PC-3 (cell line): ENCODE data around the gene PILRA. TPM values are rescaled to one million over a fixed set of nuclear protein-coding genes. Genes with fewer than 3 reads are reported as not detected.

Experiments used
- ATAC-seq: fragments of 200-7000 bp; cut with Tn5 transposase; 2 replicates; pipeline ENCODE4 v1.9.1; 2020; ENCODE audit warnings: mild to moderate bottlenecking, moderate library complexity
- BruUV-seq: library from RNA; stranded (reverse); fragments of 400-500 nt; replicated peaks from 2 replicates; lab custom pipeline; 2021; lab: Mats Ljungman, UMichigan
- CTCF ChIA-PET: fragments of 300-600 bp; sonication (Branson Sonifier 250); formaldehyde crosslinking; loops from one replicate; lab custom pipeline; 2022; ENCODE audit warnings: antibody characterized with exemption; lab: Charles Lee
- POLR2A ChIA-PET: fragments of 300-600 bp; sonication (Branson Sonifier 250); formaldehyde crosslinking; loops from one replicate; lab custom pipeline; 2022; ENCODE audit warnings: antibody characterized with exemption; ENCODE audit not compliant: unreplicated experiment; lab: Charles Lee
- DNase-seq: peaks from one replicate; pipeline ENCODE4 v3.0.0-alpha.2; 2015
- H2AFZ ChIP-seq: fragments of 300-600 bp; sonication (generic); 2 replicates; pipeline ENCODE4 v1.6.0; 2016; ENCODE audit warnings: antibody characterized with exemption, low read length
- H3F3A ChIP-seq: fragments of 300-600 bp; sonication (generic); one replicate; pipeline ENCODE4 v1.6.0; 2017; ENCODE audit warnings: antibody characterized with exemption, low read length, control low read depth, mild to moderate bottlenecking; ENCODE audit not compliant: unreplicated experiment
- H3K27ac ChIP-seq: fragments of 300-600 bp; sonication (generic); 2 replicates; pipeline ENCODE4 v1.5.1; 2016; ENCODE audit warnings: mild to moderate bottlenecking, low read length
- H3K27me3 ChIP-seq: fragments of 300-600 bp; sonication (generic); 2 replicates; pipeline ENCODE4 v1.6.1; 2016; ENCODE audit warnings: low read length, mixed read lengths
- H3K36me3 ChIP-seq: fragments of 300-600 bp; sonication (generic); 2 replicates; pipeline ENCODE4 v1.6.1; 2016; ENCODE audit warnings: low read depth, mixed run types, low read length, mixed read lengths
- H3K4me1 ChIP-seq: fragments of 300-600 bp; sonication (generic); 2 replicates; pipeline ENCODE4 v1.5.1; 2016; ENCODE audit warnings: low read length; ENCODE audit not compliant: insufficient read depth
- H3K4me2 ChIP-seq: fragments of 300-600 bp; sonication (generic); 2 replicates; pipeline ENCODE4 v1.6.0; 2016; ENCODE audit warnings: low read length
- H3K4me3 ChIP-seq: fragments of 300-600 bp; sonication (generic); 2 replicates; pipeline ENCODE4 v1.5.1; 2016; ENCODE audit warnings: mild to moderate bottlenecking, low read length, mixed read lengths
- H3K79me2 ChIP-seq: fragments of 300-600 bp; sonication (generic); 2 replicates; pipeline ENCODE4 v1.6.1; 2017; ENCODE audit warnings: low read length, mixed read lengths
- H3K9ac ChIP-seq: fragments of 300-600 bp; sonication (generic); 2 replicates; pipeline ENCODE4 v1.6.0; 2016; ENCODE audit warnings: mild to moderate bottlenecking, low read length
- H3K9me2 ChIP-seq: fragments of 300-600 bp; sonication (generic); replicated peaks from 2 replicates; pipeline ENCODE4 v1.6.1; 2016; ENCODE audit warnings: mixed run types, low read length, mixed read lengths
- H3K9me3 ChIP-seq: fragments of 300-600 bp; sonication (generic); 2 replicates; pipeline ENCODE4 v1.6.1; 2016; ENCODE audit warnings: low read length, mixed read lengths
- H4K20me1 ChIP-seq: fragments of 300-600 bp; sonication (generic); 2 replicates; pipeline ENCODE4 v1.6.1; 2016; ENCODE audit warnings: low read length, mixed read lengths
- EZH2 ChIP-seq: fragments of 300-600 bp; sonication (generic); IDR thresholded peaks from one replicate; pipeline ENCODE4 v1.6.1; 2017; ENCODE audit warnings: antibody characterized with exemption, mild to moderate bottlenecking, low read length; ENCODE audit not compliant: unreplicated experiment
- EZH2phosphoT487 ChIP-seq: fragments of 300-600 bp; sonication (generic); IDR thresholded peaks from 2 replicates; pipeline ENCODE4 v1.6.1; 2018; ENCODE audit warnings: mild to moderate bottlenecking, antibody characterized with exemption, low read length, borderline replicate concordance
- intact Hi-C: fragments of 100-400 bp; cut with micrococcal nuclease; formaldehyde crosslinking; loops from 2 replicates; pipeline ENCODE4 v1.9.0; 2023
- total RNA-seq: library from RNA; depleted of rRNA; stranded (reverse); fragments of >200 nt; gene quantifications from 2 replicates; pipeline ENCODE4 v1.2.3, GENCODE V29; 2014
- TF ChIP-seq, protein P1 (sequence below): fragments of 300-600 bp; sonication (generic); conservative IDR thresholded peaks from 2 replicates; pipeline ENCODE4 v1.5.1; 2017; ENCODE audit warnings: antibody characterized with exemption, low read depth, mild to moderate bottlenecking, low read length

Gene PILRA
- total RNA-seq, 1 experiment from 2014 or later, result 1.9 TPM

DNA sequence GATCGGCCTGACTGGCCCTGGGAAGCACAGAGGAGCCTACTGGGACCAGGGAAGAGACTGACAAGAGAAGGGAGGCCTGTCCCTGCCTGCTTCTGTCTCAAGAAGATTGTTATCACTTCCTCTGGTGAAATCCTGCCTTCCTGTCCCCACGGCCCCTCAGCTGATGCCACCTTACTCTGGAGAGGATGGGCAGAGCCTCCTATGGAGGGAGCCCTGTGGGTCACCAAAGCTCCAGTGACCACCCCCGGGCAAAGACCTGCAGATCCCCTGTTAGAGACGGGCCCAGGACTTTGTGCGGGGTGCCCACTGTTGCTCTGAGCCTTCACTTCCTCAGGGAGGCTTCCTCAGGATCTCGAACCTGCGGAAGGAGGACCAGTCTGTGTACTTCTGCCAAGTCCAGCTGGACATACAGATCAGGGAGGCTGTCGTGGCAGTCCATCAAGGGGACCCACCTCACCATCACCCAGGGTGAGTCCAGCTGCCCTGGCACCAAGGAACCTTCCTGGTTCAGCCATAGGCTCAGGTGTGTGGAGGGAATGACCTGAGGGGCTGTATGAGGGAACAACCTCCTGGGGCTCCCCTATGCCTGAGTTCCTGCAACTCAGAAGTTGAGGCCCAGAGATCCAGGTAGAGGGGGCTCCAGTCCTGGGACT lies 16.7 kb upstream of the PILRA start:
- Histone ChIP-seq H3K36me3 (peaks cover 28% of the 10 kb centered on the region), H3K27me3 (no peaks in the 10 kb centered on the region), H4K20me1 (no peaks in the 10 kb centered on the region), H3K4me3 (no peak overlapping the region), H3K4me1 (no peaks in the 10 kb centered on the region), H3K9me3 (no peaks in the 10 kb centered on the region), H3K79me2 (no peaks in the 10 kb centered on the region), H3K4me2 (no peak overlapping the region), H2AFZ (no peak overlapping the region), H3K9ac (no peak overlapping the region), H3K9me2 (no peaks in the 10 kb centered on the region), H3K27ac (no peak overlapping the region), H3F3A (no peaks in the 10 kb centered on the region)
- ChIA-PET POLR2A (no interaction called here), CTCF (no interaction called here)
- no peak for ATAC-seq
- DNase-seq, result no peak
- intact Hi-C loops, result loop anchor here (10.0 kb wide), 1 partner anchor 48 kb away; no protein-coding TSS in a partner anchor
- no TSS peak for BruUV-seq
- TF ChIP-seq EZH2phosphoT487 (no peak), EZH2 (no peak)
- TF ChIP-seq, protein P1, sequence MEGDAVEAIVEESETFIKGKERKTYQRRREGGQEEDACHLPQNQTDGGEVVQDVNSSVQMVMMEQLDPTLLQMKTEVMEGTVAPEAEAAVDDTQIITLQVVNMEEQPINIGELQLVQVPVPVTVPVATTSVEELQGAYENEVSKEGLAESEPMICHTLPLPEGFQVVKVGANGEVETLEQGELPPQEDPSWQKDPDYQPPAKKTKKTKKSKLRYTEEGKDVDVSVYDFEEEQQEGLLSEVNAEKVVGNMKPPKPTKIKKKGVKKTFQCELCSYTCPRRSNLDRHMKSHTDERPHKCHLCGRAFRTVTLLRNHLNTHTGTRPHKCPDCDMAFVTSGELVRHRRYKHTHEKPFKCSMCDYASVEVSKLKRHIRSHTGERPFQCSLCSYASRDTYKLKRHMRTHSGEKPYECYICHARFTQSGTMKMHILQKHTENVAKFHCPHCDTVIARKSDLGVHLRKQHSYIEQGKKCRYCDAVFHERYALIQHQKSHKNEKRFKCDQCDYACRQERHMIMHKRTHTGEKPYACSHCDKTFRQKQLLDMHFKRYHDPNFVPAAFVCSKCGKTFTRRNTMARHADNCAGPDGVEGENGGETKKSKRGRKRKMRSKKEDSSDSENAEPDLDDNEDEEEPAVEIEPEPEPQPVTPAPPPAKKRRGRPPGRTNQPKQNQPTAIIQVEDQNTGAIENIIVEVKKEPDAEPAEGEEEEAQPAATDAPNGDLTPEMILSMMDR, result no peak

DNA sequence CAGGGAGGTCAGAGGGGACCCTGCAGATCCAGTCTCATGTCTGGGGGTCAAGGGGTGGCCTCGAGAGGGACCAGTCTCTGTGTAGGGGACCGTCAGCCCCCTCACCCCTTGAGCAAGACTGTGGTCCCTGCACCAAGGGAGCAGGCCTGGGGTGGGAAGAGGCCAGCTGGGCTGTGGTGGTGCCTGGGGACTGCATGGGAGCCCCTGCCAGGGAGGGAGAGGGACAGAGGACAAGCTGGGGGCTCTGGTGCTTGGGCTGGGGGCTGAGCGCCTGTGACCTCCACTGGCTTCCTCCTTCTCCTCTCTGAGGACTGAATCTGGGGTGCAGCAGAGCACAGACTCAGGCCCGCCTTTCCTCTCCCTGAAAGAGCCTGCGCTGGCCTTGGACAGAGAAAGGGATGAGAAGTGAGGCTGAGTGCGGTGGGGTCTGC lies 16.1 kb upstream of the PILRA start:
- ChIA-PET CTCF (no interaction called here), POLR2A (no interaction called here)
- intact Hi-C loops, result loop anchor here (10.0 kb wide), 1 partner anchor 48 kb away; no protein-coding TSS in a partner anchor
- Histone ChIP-seq H3K9me3 (no peaks in the 10 kb centered on the region), H3F3A (no peaks in the 10 kb centered on the region), H3K36me3 (peaks cover 30% of the 10 kb centered on the region), H3K9ac (no peak overlapping the region), H3K9me2 (no peaks in the 10 kb centered on the region), H2AFZ (no peak overlapping the region), H3K27me3 (no peaks in the 10 kb centered on the region), H4K20me1 (no peaks in the 10 kb centered on the region), H3K79me2 (no peaks in the 10 kb centered on the region), H3K27ac (no peak overlapping the region), H3K4me3 (no peak overlapping the region), H3K4me2 (no peak overlapping the region), H3K4me1 (no peaks in the 10 kb centered on the region)
- BruUV-seq, result no TSS peak
- DNase-seq, result no peak
- no peak for ATAC-seq
- no peak for TF ChIP-seq EZH2phosphoT487
- TF ChIP-seq, protein P1, result no peak
- no peak for TF ChIP-seq EZH2
